ENCODE data around the gene TMBIM4. TPM values are rescaled to one million over a fixed set of nuclear protein-coding genes. Genes with fewer than 3 reads are reported as not detected.

Gene TMBIM4
- total RNA-seq, 3 donors from 2014 or later, result 117 to 178 (median 157) TPM

GRCh38 chr12:66203820-66204219 lies 34.0 kb upstream of the TMBIM4 start:
- intact Hi-C loops (cut with DNase I, micrococcal nuclease), result no loop called here
- no peak overlapping the region for H3K4me3 ChIP-seq
- no peaks in the 10 kb centered on the region for H3K9me3 ChIP-seq
- H3K36me3 ChIP-seq (ENCODE audit: low read depth), result no peaks in the 10 kb centered on the region
- H3K4me1 ChIP-seq (ENCODE audit: low read depth), result no peaks in the 10 kb centered on the region
- DNase-seq (no peak), ATAC-seq (no peak)
- TF ChIP-seq CTCF (IDR thresholded peaks at IDR 0.05), result no peak

GRCh38 chr12:66199831-66200509 lies 30.2 kb upstream of the TMBIM4 start:
- Histone ChIP-seq H3K4me1 (ENCODE audit: low read depth) (no peaks in the 10 kb centered on the region), H3K4me3 (no peak overlapping the region), H3K9me3 (no peaks in the 10 kb centered on the region), H3K36me3 (ENCODE audit: low read depth) (no peaks in the 10 kb centered on the region)
- DNase-seq (no peak), ATAC-seq (no peak)
- intact Hi-C loops (cut with DNase I, micrococcal nuclease), result no loop called here
- no peak for TF ChIP-seq CTCF (IDR thresholded peaks at IDR 0.05)

- H3K36me3 ChIP-seq (ENCODE audit: low read depth), result no peaks in the 10 kb centered on the region
- ATAC-seq (no peak), DNase-seq (no peak)
- H3K9me3 ChIP-seq, result no peaks in the 10 kb centered on the region
- no peak for TF ChIP-seq CTCF (IDR thresholded peaks at IDR 0.05)
- H3K4me3 ChIP-seq, result no peak overlapping the region
- intact Hi-C loops (cut with DNase I, micrococcal nuclease), result no loop called here
- no peaks in the 10 kb centered on the region for H3K4me1 ChIP-seq (ENCODE audit: low read depth)
Observed at GRCh38 chr12:66199141-66199540, 29.3 kb upstream of the TMBIM4 start.

GRCh38 chr12:66197495-66197921 lies 27.7 kb upstream of the TMBIM4 start:
- intact Hi-C loops (cut with DNase I, micrococcal nuclease), result no loop called here
- ATAC-seq (no peak), DNase-seq (no peak)
- Histone ChIP-seq H3K9me3 (no peaks in the 10 kb centered on the region), H3K36me3 (ENCODE audit: low read depth) (no peaks in the 10 kb centered on the region), H3K4me3 (no peak overlapping the region), H3K4me1 (ENCODE audit: low read depth) (no peaks in the 10 kb centered on the region)
- no peak for TF ChIP-seq CTCF (IDR thresholded peaks at IDR 0.05)

- ATAC-seq, result peak; percentile 37
Observed at GRCh38 chr12:66196806-66197205, 27.0 kb upstream of the TMBIM4 start.

More at GRCh38 chr12:66196806-66197205, 27.0 kb upstream of the TMBIM4 start:
- intact Hi-C loops (cut with DNase I, micrococcal nuclease), result no loop called here
- no peaks in the 10 kb centered on the region for H3K4me1 ChIP-seq (ENCODE audit: low read depth)
- H3K36me3 ChIP-seq (ENCODE audit: low read depth), result no peaks in the 10 kb centered on the region
- H3K9me3 ChIP-seq, result no peaks in the 10 kb centered on the region
- TF ChIP-seq CTCF (IDR thresholded peaks at IDR 0.05), result no peak
- no peak overlapping the region for H3K4me3 ChIP-seq
- no peak for DNase-seq

All from mucosa of descending colon (tissue), 3 donors.